Endodermal cell (in vitro differentiated cells): Measurements from ENCODE around the gene TEC. TPM values are rescaled to one million over a fixed set of nuclear protein-coding genes. Genes with fewer than 3 reads are reported as not detected.

ENCODE experiments used
- DNase-seq: peaks from one replicate; pipeline ENCODE4 v3.0.0-alpha.2; 2017
- H3K27ac ChIP-seq: 2 replicates; pipeline ENCODE4 v1.5.1; 2013; ENCODE audit warnings: mild to moderate bottlenecking, low read depth, low read length, moderate library complexity
- H3K27me3 ChIP-seq: 2 replicates; pipeline ENCODE4 v1.6.1; 2013; ENCODE audit warnings: mild to moderate bottlenecking, low read length, moderate library complexity; ENCODE audit not compliant: insufficient read depth, control insufficient read depth, poor library complexity, severe bottlenecking
- H3K36me3 ChIP-seq: 2 replicates; pipeline ENCODE4 v1.7.0; 2013; ENCODE audit warnings: mild to moderate bottlenecking, low read length, moderate library complexity; ENCODE audit not compliant: control insufficient read depth, insufficient read depth
- H3K4me1 ChIP-seq: one replicate; pipeline ENCODE4 v1.7.0; 2013; ENCODE audit warnings: low read length; ENCODE audit not compliant: control insufficient read depth, insufficient read depth
- H3K4me3 ChIP-seq: 2 replicates; pipeline ENCODE4 v1.5.1; 2013; ENCODE audit warnings: mild to moderate bottlenecking, low read length, moderate library complexity
- H3K9ac ChIP-seq: 2 replicates; pipeline ENCODE4 v1.6.1; 2013; ENCODE audit warnings: mild to moderate bottlenecking, low read length, moderate library complexity; ENCODE audit not compliant: poor library complexity, severe bottlenecking; ENCODE audit errors: extremely low read depth
- H3K9me3 ChIP-seq: 2 replicates; pipeline ENCODE4 v1.6.1; 2013; ENCODE audit warnings: mild to moderate bottlenecking, low read length, moderate library complexity; ENCODE audit not compliant: control insufficient read depth
- H3K27ac Mint-ChIP-seq: 2 replicates; pipeline ENCODE4 v1.8.0; 2020; ENCODE audit warnings: mixed read lengths
- H3K27me3 Mint-ChIP-seq: 2 replicates; pipeline ENCODE4 v1.8.0; 2021; ENCODE audit warnings: mild to moderate bottlenecking, mixed read lengths; ENCODE audit not compliant: insufficient read depth
- H3K36me3 Mint-ChIP-seq: 2 replicates; pipeline ENCODE4 v1.8.0; 2020; ENCODE audit warnings: low read depth, mixed read lengths
- H3K4me1 Mint-ChIP-seq: 2 replicates; pipeline ENCODE4 v1.8.0; 2020; ENCODE audit warnings: mixed read lengths
- H3K4me3 Mint-ChIP-seq: 2 replicates; pipeline ENCODE4 v1.8.0; 2020; ENCODE audit warnings: mild to moderate bottlenecking, moderate library complexity, mixed read lengths
- H3K9me3 Mint-ChIP-seq: 2 replicates; pipeline ENCODE4 v1.8.0; 2020; ENCODE audit warnings: mild to moderate bottlenecking, mixed read lengths
- WGBS, 2 experiments: methylation state at CpG; one replicate each; pipeline versions ENCODE4 v1.1.5 to v1.1.7; 2013; ENCODE audit warnings: missing lambda C conversion rate in 2 of 2, mixed read lengths in 1 of 2; ENCODE audit not compliant: insufficient coverage in 1 of 2, insufficient read length in 1 of 2; 5-methylcytosine and 5-hydroxymethylcytosine counted together
- total RNA-seq, 2 donors: library from RNA; stranded (reverse); fragmentation: NEBNext Ultra II Directional in 1 of 2; extraction: Animal tissue kit (Norgen Biotek cat#: 25700) in 1 of 2; gene quantifications; 2 replicates in 1 of 2; 3 replicates in 1 of 2; pipeline ENCODE4 v1.2.1, GENCODE V29; 2021
- TF ChIP-seq, protein P1 (sequence below): fragments of 200-600 bp; sonication (generic); conservative IDR thresholded peaks from 2 replicates; pipeline ENCODE4 v1.5.0; 2021; ENCODE audit warnings: antibody characterized with exemption, mild to moderate bottlenecking

TEC gene
- total RNA-seq, 2 donors from 2014 or later, result 3.8 to 5.4 TPM

DNA sequence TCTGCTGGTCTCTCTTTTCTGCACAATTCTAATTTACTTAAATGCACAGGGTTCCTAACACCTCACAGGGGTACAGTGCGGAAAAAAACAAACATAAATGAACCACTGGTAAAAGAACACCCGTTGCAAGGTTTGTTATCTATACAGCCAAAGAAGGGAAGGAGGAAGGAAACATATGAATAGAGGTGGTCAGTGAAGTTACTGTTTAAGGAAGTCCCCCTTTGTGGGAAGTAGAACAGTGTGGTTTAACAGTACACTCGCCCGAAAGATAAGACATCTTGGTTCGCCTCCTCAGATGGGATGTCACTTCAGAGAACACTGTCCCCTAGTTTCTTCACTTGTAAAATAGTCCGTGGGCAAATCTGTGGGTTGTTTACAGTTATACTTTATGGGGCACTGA is 57.5 kb downstream of the TEC start:
- Histone ChIP-seq H3K27ac (no peak overlapping the region), H3K9me3 (no peaks in the 10 kb centered on the region), H3K27me3 (no peaks in the 10 kb centered on the region), H3K4me3 (no peak overlapping the region), H3K4me1 (no peaks in the 10 kb centered on the region), H3K9ac (no peak overlapping the region), H3K36me3 (no peaks in the 10 kb centered on the region)
- DNase-seq, result no peak
- H3K4me3 Mint-ChIP-seq, result no peak overlapping the region
- H3K4me1 Mint-ChIP-seq, result no peaks in the 10 kb centered on the region
- H3K27me3 Mint-ChIP-seq, result no peaks in the 10 kb centered on the region
- no peak overlapping the region for H3K27ac Mint-ChIP-seq
- no peaks in the 10 kb centered on the region for H3K36me3 Mint-ChIP-seq
- TF ChIP-seq, protein P1, sequence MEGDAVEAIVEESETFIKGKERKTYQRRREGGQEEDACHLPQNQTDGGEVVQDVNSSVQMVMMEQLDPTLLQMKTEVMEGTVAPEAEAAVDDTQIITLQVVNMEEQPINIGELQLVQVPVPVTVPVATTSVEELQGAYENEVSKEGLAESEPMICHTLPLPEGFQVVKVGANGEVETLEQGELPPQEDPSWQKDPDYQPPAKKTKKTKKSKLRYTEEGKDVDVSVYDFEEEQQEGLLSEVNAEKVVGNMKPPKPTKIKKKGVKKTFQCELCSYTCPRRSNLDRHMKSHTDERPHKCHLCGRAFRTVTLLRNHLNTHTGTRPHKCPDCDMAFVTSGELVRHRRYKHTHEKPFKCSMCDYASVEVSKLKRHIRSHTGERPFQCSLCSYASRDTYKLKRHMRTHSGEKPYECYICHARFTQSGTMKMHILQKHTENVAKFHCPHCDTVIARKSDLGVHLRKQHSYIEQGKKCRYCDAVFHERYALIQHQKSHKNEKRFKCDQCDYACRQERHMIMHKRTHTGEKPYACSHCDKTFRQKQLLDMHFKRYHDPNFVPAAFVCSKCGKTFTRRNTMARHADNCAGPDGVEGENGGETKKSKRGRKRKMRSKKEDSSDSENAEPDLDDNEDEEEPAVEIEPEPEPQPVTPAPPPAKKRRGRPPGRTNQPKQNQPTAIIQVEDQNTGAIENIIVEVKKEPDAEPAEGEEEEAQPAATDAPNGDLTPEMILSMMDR, result no peak
- 93 to 95% methylated on average over 5 to 6 of the region's 6 CpGs for WGBS, 2 experiments
- H3K9me3 Mint-ChIP-seq, result no peaks in the 10 kb centered on the region

DNA sequence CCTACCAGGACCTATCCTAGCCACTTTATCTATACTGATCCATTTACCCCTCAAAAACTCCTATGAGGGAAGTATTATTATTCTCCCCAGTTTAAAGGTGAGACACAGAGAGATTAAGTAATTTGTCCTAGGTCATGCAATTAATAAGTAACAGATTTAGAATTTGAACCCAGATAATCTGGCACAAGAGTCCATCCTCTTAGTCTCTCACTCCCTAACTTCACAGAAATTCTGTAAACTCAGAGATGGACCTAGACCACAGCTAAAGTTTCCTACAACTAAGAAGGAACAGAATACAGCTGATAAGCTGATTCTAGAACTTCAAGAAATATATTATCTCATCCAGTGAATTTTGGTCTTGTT is 58.7 kb downstream of the TEC start:
- H3K27me3 Mint-ChIP-seq, result no peaks in the 10 kb centered on the region
- Histone ChIP-seq H3K4me3 (no peak overlapping the region), H3K27me3 (no peaks in the 10 kb centered on the region), H3K9ac (no peak overlapping the region), H3K9me3 (no peaks in the 10 kb centered on the region), H3K4me1 (no peaks in the 10 kb centered on the region), H3K27ac (no peak overlapping the region), H3K36me3 (no peaks in the 10 kb centered on the region)
- DNase-seq, result no peak
- no peaks in the 10 kb centered on the region for H3K4me1 Mint-ChIP-seq
- TF ChIP-seq, protein P1, result no peak
- no peak overlapping the region for H3K27ac Mint-ChIP-seq
- no peaks in the 10 kb centered on the region for H3K9me3 Mint-ChIP-seq
- H3K36me3 Mint-ChIP-seq, result no peaks in the 10 kb centered on the region
- no peak overlapping the region for H3K4me3 Mint-ChIP-seq

DNA sequence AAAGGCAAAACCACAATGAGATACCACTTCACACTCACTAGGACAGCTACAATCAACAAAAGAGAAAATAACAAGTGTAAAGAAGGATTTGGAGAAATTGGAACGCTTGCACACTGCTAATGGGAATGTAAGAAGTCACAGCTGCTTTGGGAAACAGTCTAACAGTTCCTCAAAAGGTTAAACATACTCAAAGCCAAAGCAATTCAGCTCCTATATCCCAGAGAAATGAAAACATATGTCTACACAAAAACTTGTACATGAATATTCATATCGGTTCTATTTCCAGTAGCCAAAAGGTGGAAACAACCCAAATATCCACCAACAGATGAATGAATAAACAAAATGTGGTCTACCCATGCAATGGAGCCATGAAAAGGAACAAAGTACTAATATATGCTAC is 64.0 kb downstream of the TEC start:
- Histone ChIP-seq H3K9me3 (no peaks in the 10 kb centered on the region), H3K4me3 (no peak overlapping the region), H3K4me1 (no peaks in the 10 kb centered on the region), H3K27ac (no peak overlapping the region), H3K27me3 (no peaks in the 10 kb centered on the region), H3K36me3 (no peaks in the 10 kb centered on the region), H3K9ac (no peak overlapping the region)
- peaks cover 2% of the 10 kb centered on the region for H3K4me1 Mint-ChIP-seq
- WGBS, 2 experiments, result 67 to 97% methylated on average over 1 to 2 of the region's 2 CpGs
- H3K36me3 Mint-ChIP-seq, result no peaks in the 10 kb centered on the region
- H3K4me3 Mint-ChIP-seq, result no peak overlapping the region
- H3K9me3 Mint-ChIP-seq, result no peaks in the 10 kb centered on the region
- TF ChIP-seq, protein P1, result no peak
- no peaks in the 10 kb centered on the region for H3K27me3 Mint-ChIP-seq
- no peak for DNase-seq
- no peak overlapping the region for H3K27ac Mint-ChIP-seq
